K562 (cell line): Measurements from ENCODE around the gene ATP23. TPM values are rescaled to one million over a fixed set of nuclear protein-coding genes. Genes with fewer than 3 reads are reported as not detected.
A peak's percentile ranks its signal among the peaks of the same experiment; 100 is the strongest.

ENCODE experiments used
- ATAC-seq: fragments of 200-7000 bp; cut with Tn5 transposase; 3 replicates; pipeline ENCODE4 v1.9.1; 2020; ENCODE audit warnings: moderate library complexity
- BruUV-seq: library from RNA; stranded (reverse); fragments of 400-500 nt; replicated peaks from 2 replicates; lab custom pipeline; 2021; lab: Mats Ljungman, UMichigan
- CTCF ChIA-PET: fragments of 300-600 bp; formaldehyde crosslinking; extraction: SDS; loops from one replicate; lab custom pipeline; 2021; ENCODE audit warnings: low intra/inter-chr PET ratio; lab: Yijun Ruan, JAX
- POLR2A ChIA-PET: fragments of 300-600, 350-650 bp; sonication (Branson Sonifier 250); formaldehyde crosslinking; extraction: SDS; loops from one replicate; lab custom pipeline; 2021; ENCODE audit warnings: antibody characterized with exemption, inconsistent platforms; lab: Yijun Ruan, JAX
- DNase-seq, 4 experiments: peaks; one replicate each; pipeline versions ENCODE4 v3.0.0 to v3.0.0-alpha.2; 2011 to 2018; ENCODE audit warnings: low spot score in 3 of 4, mixed read lengths in 3 of 4; ENCODE audit errors: extremely low read depth in 1 of 4
- FAIRE-seq: peaks from 2 replicates; lab custom pipeline; 2011; peaks lifted over from hg19 to GRCh38; lab: Jason Lieb, UNC
- H2AFZ ChIP-seq: 2 replicates; pipeline ENCODE4 v1.6.0; 2011; ENCODE audit warnings: low read depth, low read length, control low read depth, inconsistent platforms
- H3K27ac ChIP-seq: fragments of 200-600 bp; 3 replicates; pipeline ENCODE4 v1.8.0; 2011; ENCODE audit warnings: low read depth, mild to moderate bottlenecking, control low read depth, inconsistent platforms, low read length, moderate library complexity, mixed read lengths; ENCODE audit errors: extremely low read depth
- H3K27me3 ChIP-seq, 2 experiments: fragments of 300-600 bp in 1 of 2; 2 replicates in 1 of 2; 3 replicates in 1 of 2; pipeline versions ENCODE4 v1.6.0 to v1.8.0; 2011; ENCODE audit warnings: inconsistent platforms in 2 of 2, low read length in 2 of 2, mild to moderate bottlenecking in 1 of 2, mixed read lengths in 1 of 2, moderate library complexity in 1 of 2; ENCODE audit not compliant: control insufficient read depth in 2 of 2, insufficient read depth in 2 of 2
- H3K36me3 ChIP-seq: fragments of 300-600 bp; 3 replicates; pipeline ENCODE4 v1.8.0; 2011; ENCODE audit warnings: mild to moderate bottlenecking, low read length, inconsistent platforms; ENCODE audit not compliant: control insufficient read depth, insufficient read depth
- H3K4me1 ChIP-seq, 2 experiments: fragments of 200-600 bp in 1 of 2; replicated peaks in 1 of 2; 2 replicates in 1 of 2; 3 replicates in 1 of 2; pipeline versions ENCODE4 v1.5.1 to v1.8.0; 2011; ENCODE audit warnings: inconsistent platforms in 2 of 2, low read length in 2 of 2, mild to moderate bottlenecking in 1 of 2, mixed read lengths in 1 of 2, moderate library complexity in 1 of 2; ENCODE audit not compliant: control insufficient read depth in 2 of 2, insufficient read depth in 2 of 2
- H3K4me2 ChIP-seq: 2 replicates; pipeline ENCODE4 v1.6.1; 2011; ENCODE audit warnings: low read length, control low read depth, inconsistent platforms, mixed read lengths; ENCODE audit not compliant: insufficient read depth
- H3K4me3 ChIP-seq: fragments of 200-600 bp; sonication (generic), shearing (Covaris generic); 2 replicates; pipeline ENCODE4 v1.5.1; 2016; ENCODE audit warnings: control low read depth, inconsistent platforms
- H3K79me2 ChIP-seq: fragments of 200-600 bp; 3 replicates; pipeline ENCODE4 v1.8.0; 2011; ENCODE audit warnings: low read length, inconsistent platforms; ENCODE audit not compliant: control insufficient read depth, insufficient read depth
- H3K9ac ChIP-seq, 2 experiments: 2 replicates each; pipeline versions ENCODE4 v1.6.0 to v1.6.1; 2011; ENCODE audit warnings: low read depth in 2 of 2, low read length in 2 of 2, control low read depth in 1 of 2, inconsistent platforms in 1 of 2, mild to moderate bottlenecking in 1 of 2, mixed read lengths in 1 of 2; ENCODE audit not compliant: insufficient read depth in 1 of 2
- H3K9me1 ChIP-seq: one replicate; pipeline ENCODE4 v1.6.0; 2011; ENCODE audit warnings: inconsistent platforms, mild to moderate bottlenecking, low read length, moderate library complexity; ENCODE audit not compliant: control insufficient read depth, insufficient read depth
- H3K9me3 ChIP-seq: replicated peaks from 2 replicates; pipeline ENCODE4 v1.5.1; 2011; ENCODE audit warnings: low read depth, low read length, inconsistent platforms; ENCODE audit not compliant: control insufficient read depth, insufficient read depth
- H4K20me1 ChIP-seq: replicated peaks from 2 replicates; pipeline ENCODE4 v1.6.1; 2011; ENCODE audit warnings: low read length, inconsistent platforms, mixed read lengths; ENCODE audit not compliant: control insufficient read depth, insufficient read depth
- CBX5 ChIP-seq: IDR thresholded peaks from 2 replicates; pipeline ENCODE4 v1.6.1; 2014; ENCODE audit warnings: low read depth, borderline replicate concordance
- GATA2 ChIP-seq: sonication (generic); formaldehyde crosslinking; IDR thresholded peaks from 2 replicates; pipeline ENCODE4 v1.4.0; 2020; ENCODE audit warnings: mild to moderate bottlenecking, missing genetic modification reagents
- GMEB1 ChIP-seq: fragments of 250-450 bp; sonication (Bioruptor Pico); IDR thresholded peaks from 2 replicates; pipeline ENCODE4 v1.4.0; 2020; ENCODE audit warnings: mild to moderate bottlenecking
- L3MBTL2 ChIP-seq: fragments of 450-650 bp; IDR thresholded peaks from 2 replicates; pipeline ENCODE4 v1.6.1; 2016; ENCODE audit warnings: mild to moderate bottlenecking, moderate library complexity
- MEF2D ChIP-seq: conservative IDR thresholded peaks from 2 replicates; pipeline ENCODE4 v1.6.1; 2016; ENCODE audit warnings: low read depth, missing genetic modification characterization, missing compliant biosample characterization
- NR0B1 ChIP-seq: fragments of 450-650 bp; IDR thresholded peaks from one replicate; pipeline ENCODE4 v1.6.1; 2018; ENCODE audit warnings: mild to moderate bottlenecking, moderate library complexity; ENCODE audit not compliant: partially characterized antibody
- NR1H2 ChIP-seq: sonication (generic); formaldehyde crosslinking; IDR thresholded peaks from 2 replicates; pipeline ENCODE4 v1.4.0; 2020; ENCODE audit warnings: mild to moderate bottlenecking, missing genetic modification reagents
- NR4A1 ChIP-seq, 2 experiments: fragments of 250-450 bp in 1 of 2; fragments of 450-650 bp in 1 of 2; sonication (Bioruptor Pico) in 1 of 2; IDR thresholded peaks; 2 replicates each; pipeline versions ENCODE4 v1.4.0 to v1.6.1; 2016 to 2020; ENCODE audit warnings: mild to moderate bottlenecking in 2 of 2, missing compliant biosample characterization in 1 of 2, missing genetic modification characterization in 1 of 2, moderate library complexity in 1 of 2
- POLR3A ChIP-seq: IDR thresholded peaks from 2 replicates; pipeline ENCODE4 v1.6.1; 2011; ENCODE audit warnings: borderline replicate concordance, mild to moderate bottlenecking, moderate library complexity; ENCODE audit not compliant: insufficient read length, insufficient read depth; ENCODE audit errors: extremely low read depth
- VEZF1 ChIP-seq: fragments of 200-800 bp; sonication (Bioruptor generic); IDR thresholded peaks from 2 replicates; pipeline ENCODE4 v1.6.1; 2017; ENCODE audit warnings: missing genetic modification characterization, missing compliant biosample characterization
- ZNF146 ChIP-seq: IDR thresholded peaks from one replicate; pipeline ENCODE4 v1.6.1; 2018; ENCODE audit warnings: missing compliant biosample characterization; ENCODE audit not compliant: unreplicated experiment
- ZNF277 ChIP-seq: fragments of 250-450 bp; sonication (Bioruptor Pico); IDR thresholded peaks from 2 replicates; pipeline ENCODE4 v1.8.0; 2022; ENCODE audit warnings: inconsistent platforms, mild to moderate bottlenecking, moderate library complexity, borderline replicate concordance
- ZNF436 ChIP-seq: fragments of 250-450, 450-650 bp; sonication (Bioruptor Pico); formaldehyde crosslinking; IDR thresholded peaks from 2 replicates; pipeline ENCODE4 v1.7.0; 2020; ENCODE audit warnings: mild to moderate bottlenecking
- WGBS: fragments of 100-300 bp; shearing (Covaris generic); methylation state at CpG from one replicate; pipeline ENCODE4 v1.1.6; 2016; ENCODE audit warnings: low coverage, mixed read lengths; ENCODE audit not compliant: insufficient coverage; ENCODE audit errors: missing lambda C conversion rate; 5-methylcytosine and 5-hydroxymethylcytosine counted together
- in situ Hi-C: fragments of 300-500 bp; cut with MboI; formaldehyde crosslinking; loops from 4 replicates; pipeline ENCODE4 v1.15.0; 2018; ENCODE audit warnings: inconsistent platforms, mixed read lengths
- intact Hi-C: fragments of 100-400 bp; cut with micrococcal nuclease; formaldehyde crosslinking; loops from 2 replicates; pipeline ENCODE4 v1.14.2; 2022
- polyA plus RNA-seq, 8 experiments: library from polyadenylated mRNA; depleted of rRNA in 4 of 8; stranded (reverse) in 5 of 8; unstranded in 3 of 8; fragments of >200 nt; fragmentation: Nextera tagmentation in 2 of 8; fragmentation: Illumina TruSeq in 1 of 8; extraction: Ambion mirVana in 2 of 8; extraction: Trizol in 1 of 8; gene quantifications; 2 replicates each; pipeline versions ENCODE4 v1.2.1 to v1.2.3, GENCODE V29; 2011 to 2014; ENCODE audit warnings: inconsistent platforms in 1 of 8, missing spikeins in 1 of 8
- total RNA-seq, 7 experiments: library from RNA; depleted of rRNA in 6 of 7; stranded (reverse); fragments of >200 nt in 6 of 7; fragmentation: Illumina TruSeq in 2 of 7; extraction: Trizol in 2 of 7; gene quantifications; 2 replicates each; pipeline versions ENCODE4 v1.2.1 to v1.2.3, GENCODE V29; 2011 to 2021; ENCODE audit warnings: low replicate concordance in 1 of 7

The ATP23 gene
- total and polyA plus RNA-seq, 9 of the 15 experiments (the other 6 are each of a cell fraction or from before 2014, with no cell fraction given), result 8.3 to 53.7 (median 28.5) TPM

GRCh38 chr12:57983858-57984505 lies 42.6 kb downstream of the ATP23 start (continued):
- no peak for TF ChIP-seq ZNF436 (CRISPR knock-in tag)
- no peak for TF ChIP-seq GMEB1 (CRISPR knock-in tag)
- no peak for TF ChIP-seq POLR3A
- no peak for TF ChIP-seq NR0B1
- TF ChIP-seq GATA2 (CRISPR knock-in tag), result no peak

- 1% methylated on average over 15 of the region's 16 CpGs for WGBS
- BruUV-seq, result no TSS peak
- TF ChIP-seq ZNF277 (no peak), CBX5 (no peak), ZNF146 (CRISPR knock-in tag) (no peak), NR4A1 (CRISPR knock-in tag; IDR thresholded peaks at IDR 0.05) (no peak), NR4A1 (tag; IDR thresholded peaks at IDR 0.05) (no peak), L3MBTL2 (no peak), VEZF1 (CRISPR knock-in tag) (no peak), NR1H2 (CRISPR knock-in tag) (no peak), MEF2D (tag) (no peak)
Observed at GRCh38 chr12:57984629-57985151, 43.3 kb downstream of the ATP23 start.

More at GRCh38 chr12:57984629-57985151, 43.3 kb downstream of the ATP23 start:
- intact Hi-C loops, result loop anchor here (5.0 kb wide), 1 partner anchor 928 kb away; no protein-coding TSS in a partner anchor
- Histone ChIP-seq H3K4me1 (no peaks in the 10 kb centered on the region), H3K27me3 (no peaks in the 10 kb centered on the region), H3K9ac (0 out of 4 replicates have a peak overlapping the region, but pooled peaks of 1 of the 2 experiments have one; percentile 17), H3K4me3 (no peak overlapping the region), H3K36me3 (no peaks in the 10 kb centered on the region), H3K9me1 (no peaks in the 10 kb centered on the region), H3K27ac (no peak overlapping the region), H3K4me2 (no peak overlapping the region), H4K20me1 (no peaks in the 10 kb centered on the region), H3K79me2 (no peaks in the 10 kb centered on the region), H3K9me3 (no peaks in the 10 kb centered on the region), H2AFZ (no peak overlapping the region)
- ATAC-seq (no peak; the same call in 2 of the 3 replicates), DNase-seq (no peak), FAIRE-seq (no peak)
- in situ Hi-C loops, result loop anchor here (25.0 kb wide), 1 partner anchor 1178 kb away; no protein-coding TSS in a partner anchor
- CTCF ChIA-PET, result interaction anchor here (0.8 kb wide), 1 partner anchor 1165 kb away, joined by 3 read pairs; no protein-coding TSS in a partner anchor
- POLR2A ChIA-PET, result no interaction called here
